Large intestine (tissue), 3 donors: Measurements from ENCODE around the gene TRAPPC2B. TPM values are rescaled to one million over a fixed set of nuclear protein-coding genes. Genes with fewer than 3 reads are reported as not detected.

Experiments
- DNase-seq, 2 donors: peaks; one replicate each; pipeline versions ENCODE4 v3.0.0 to v3.0.0-alpha.2; 2013
- H3K27ac ChIP-seq: one replicate; pipeline ENCODE4 v1.5.1; 2013; ENCODE audit warnings: low read length
- H3K27me3 ChIP-seq: 2 replicates; pipeline ENCODE4 v1.6.1; 2013; ENCODE audit warnings: low read length; ENCODE audit not compliant: control insufficient read depth, insufficient read depth
- H3K36me3 ChIP-seq: 2 replicates; pipeline ENCODE4 v1.6.1; 2013; ENCODE audit warnings: low read length; ENCODE audit not compliant: control insufficient read depth, insufficient read depth
- H3K4me1 ChIP-seq: one replicate; pipeline ENCODE4 v1.6.1; 2013; ENCODE audit warnings: low read length; ENCODE audit not compliant: control insufficient read depth, insufficient read depth
- H3K4me3 ChIP-seq: one replicate; pipeline ENCODE4 v1.5.1; 2013; ENCODE audit warnings: low read length
- H3K9me3 ChIP-seq: one replicate; pipeline ENCODE4 v1.6.1; 2013; ENCODE audit warnings: mild to moderate bottlenecking, low read depth, low read length, moderate library complexity; ENCODE audit not compliant: control insufficient read depth
- WGBS: methylation state at CpG from one replicate; pipeline ENCODE4 v1.1.5; 2013; ENCODE audit warnings: low lambda C conversion rate; ENCODE audit not compliant: insufficient coverage; 5-methylcytosine and 5-hydroxymethylcytosine counted together
- polyA plus RNA-seq: library from polyadenylated mRNA; unstranded; fragments of 120-200 nt; gene quantifications from one replicate; pipeline ENCODE4 v1.2.1, GENCODE V29; 2013

Gene TRAPPC2B
- polyA plus RNA-seq, 1 donor: 19.6 TPM

GRCh38 chr19:57327993-57328392, 35.4 kb upstream of the TRAPPC2B start:
- Histone ChIP-seq H3K27ac (no peak overlapping the region), H3K9me3 (no peaks in the 10 kb centered on the region), H3K4me3 (no peak overlapping the region), H3K4me1 (no peaks in the 10 kb centered on the region), H3K36me3 (peaks cover 61% of the 10 kb centered on the region), H3K27me3 (no peaks in the 10 kb centered on the region)
- WGBS: 100% methylated on average over 3 of the region's 8 CpGs
- DNase-seq: no peak

- no peak for DNase-seq
- H3K27ac ChIP-seq: no peak overlapping the region
- H3K9me3 ChIP-seq: no peaks in the 10 kb centered on the region
These were observed 29.2 kb upstream of the TRAPPC2B start for GRCh38 chr19:57334191-57334590.

GRCh38 chr19:57338877-57339276, 24.5 kb upstream of the TRAPPC2B start:
- DNase-seq: no peak
- no peak overlapping the region for H3K27ac ChIP-seq
- WGBS: no CpG with 5 or more reads among the region's 3 CpGs
- no peaks in the 10 kb centered on the region for H3K27me3 ChIP-seq
- H3K9me3 ChIP-seq: no peaks in the 10 kb centered on the region
- no peaks in the 10 kb centered on the region for H3K36me3 ChIP-seq
- H3K4me3 ChIP-seq: no peak overlapping the region
- no peaks in the 10 kb centered on the region for H3K4me1 ChIP-seq

More at GRCh38 chr19:57334191-57334590, 29.2 kb upstream of the TRAPPC2B start:
- H3K36me3 ChIP-seq: peaks cover 4% of the 10 kb centered on the region
- H3K27me3 ChIP-seq: no peaks in the 10 kb centered on the region
- 100% methylated on average over 1 of the region's 4 CpGs for WGBS
- H3K4me3 ChIP-seq: no peak overlapping the region
- H3K4me1 ChIP-seq: no peaks in the 10 kb centered on the region

- Histone ChIP-seq H3K9me3 (no peaks in the 10 kb centered on the region), H3K27ac (no peak overlapping the region), H3K4me3 (no peak overlapping the region), H3K4me1 (no peaks in the 10 kb centered on the region), H3K27me3 (peaks cover 4% of the 10 kb centered on the region), H3K36me3 (no peaks in the 10 kb centered on the region)
- WGBS: no CpG with 5 or more reads among the region's 6 CpGs
- DNase-seq: no peak
These were observed 20.8 kb upstream of the TRAPPC2B start for GRCh38 chr19:57342582-57342981.

- DNase-seq: no peak
- Histone ChIP-seq H3K27me3 (peaks cover 4% of the 10 kb centered on the region), H3K9me3 (no peaks in the 10 kb centered on the region), H3K36me3 (peaks cover 4% of the 10 kb centered on the region), H3K27ac (no peak overlapping the region), H3K4me3 (no peak overlapping the region), H3K4me1 (peaks cover 7% of the 10 kb centered on the region)
- WGBS: 100% methylated on average over 1 of the region's 3 CpGs
These were observed 15.2 kb upstream of the TRAPPC2B start for GRCh38 chr19:57348136-57348535.

DNA sequence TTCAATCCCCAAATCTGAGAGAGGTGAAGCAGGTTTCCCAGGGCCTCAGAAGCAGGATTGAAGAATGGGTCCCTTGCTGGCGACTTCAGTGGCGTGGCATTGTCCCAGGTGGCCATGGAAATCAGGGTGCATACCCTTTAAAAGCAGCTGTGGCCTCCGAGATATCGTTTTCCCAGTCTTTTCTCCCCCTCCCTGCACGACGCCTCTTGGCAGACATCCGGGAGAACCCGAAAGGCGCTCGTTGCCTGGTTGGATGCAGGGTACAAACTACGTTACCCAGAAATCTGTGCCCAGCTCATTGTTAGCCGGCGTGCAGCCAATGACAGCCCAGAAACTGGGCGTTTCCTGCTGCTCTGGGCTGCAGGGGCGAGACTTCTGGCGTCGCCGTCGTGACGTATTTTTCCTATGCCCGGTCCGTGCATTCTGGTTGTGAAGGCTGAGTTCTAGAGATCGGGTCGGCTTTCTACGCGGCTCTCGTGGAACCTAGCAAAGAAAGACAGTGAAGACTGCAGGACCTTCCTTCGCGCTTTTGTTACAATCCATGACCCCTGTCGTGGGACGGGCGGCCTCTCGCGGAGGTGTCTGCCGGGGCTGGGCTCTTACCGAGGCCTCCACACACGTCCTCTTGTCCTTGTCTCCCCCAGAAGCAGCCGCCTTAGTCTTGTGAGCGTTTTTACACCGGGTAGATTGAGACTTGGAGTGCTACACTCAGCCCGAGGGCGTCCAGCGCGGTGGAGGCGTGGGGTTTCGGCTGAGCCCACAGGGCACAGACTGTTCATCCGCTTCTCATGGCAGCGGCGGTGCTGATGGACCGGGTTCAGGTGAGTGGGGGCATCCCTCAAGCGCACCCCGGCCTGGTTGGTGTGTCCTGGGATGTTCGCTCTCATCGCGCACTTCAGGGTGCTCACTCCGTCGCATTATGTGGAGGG, 12.2 kb upstream of the TRAPPC2B start, which contains the start of gene ZNF304:
TSS of gene ZNF304 (plus strand) at position 395 of the 929 bp plus-strand sequence. CDS start at position 789, 394 bp downstream.
- no CpG with 5 or more reads among the region's 57 CpGs for WGBS
- no peaks in the 10 kb centered on the region for H3K9me3 ChIP-seq
- peak within 1 kb of the TSS; percentile 72 for H3K27ac ChIP-seq
- H3K4me3 ChIP-seq: peak within 1 kb of the TSS; percentile 60
- peaks cover 7% of the 10 kb centered on the region for H3K4me1 ChIP-seq
- peaks cover 33% of the 10 kb centered on the region for H3K36me3 ChIP-seq
- peak; percentile 95 to 97 for DNase-seq
- H3K27me3 ChIP-seq: peaks cover 3% of the 10 kb centered on the region

DNA sequence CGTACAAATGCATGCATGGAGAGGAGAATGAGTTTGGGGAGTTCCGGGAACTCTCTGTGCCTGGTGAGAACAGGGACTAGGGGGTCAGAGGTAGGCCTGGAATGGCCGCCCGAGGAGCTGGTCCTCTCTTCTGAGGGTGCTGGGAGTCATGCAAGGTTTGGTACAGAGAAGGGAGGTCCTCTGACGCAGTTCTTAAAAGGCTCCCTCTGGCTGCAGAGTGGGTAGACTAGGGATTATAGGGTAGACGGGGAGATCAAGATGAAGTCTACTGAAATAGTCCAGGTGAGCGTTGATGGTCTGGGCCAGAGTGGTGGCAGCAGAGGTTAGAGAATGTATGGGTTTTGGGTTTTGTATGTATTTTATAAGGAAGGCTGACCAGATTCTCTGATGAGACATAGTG, 11.5 kb upstream of the TRAPPC2B start:
- Histone ChIP-seq H3K27ac (peak overlapping the region; percentile 45), H3K9me3 (no peaks in the 10 kb centered on the region), H3K36me3 (peaks cover 40% of the 10 kb centered on the region), H3K4me1 (peaks cover 7% of the 10 kb centered on the region), H3K4me3 (peak overlapping the region; percentile 60), H3K27me3 (no peaks in the 10 kb centered on the region)
- no peak for DNase-seq
- no CpG with 5 or more reads among the region's 7 CpGs for WGBS

- no peak for DNase-seq
- peaks cover 7% of the 10 kb centered on the region for H3K4me1 ChIP-seq
- no peaks in the 10 kb centered on the region for H3K27me3 ChIP-seq
- no CpG with 5 or more reads among the region's 4 CpGs for WGBS
- H3K4me3 ChIP-seq: no peak overlapping the region
- H3K27ac ChIP-seq: no peak overlapping the region
- H3K9me3 ChIP-seq: no peaks in the 10 kb centered on the region
- peaks cover 63% of the 10 kb centered on the region for H3K36me3 ChIP-seq
These were observed 7.4 kb upstream of the TRAPPC2B start for GRCh38 chr19:57355916-57356315.

- Histone ChIP-seq H3K9me3 (no peaks in the 10 kb centered on the region), H3K36me3 (peaks cover 63% of the 10 kb centered on the region)
These were observed 5.9 kb upstream of the TRAPPC2B start for GRCh38 chr19:57357406-57357805.

GRCh38 chr19:57359300-57359699, 4.1 kb upstream of the TRAPPC2B start:
- no peaks in the 10 kb centered on the region for H3K9me3 ChIP-seq
- no peak overlapping the region for H3K4me3 ChIP-seq
- H3K36me3 ChIP-seq: peaks cover 49% of the 10 kb centered on the region
- no peaks in the 10 kb centered on the region for H3K4me1 ChIP-seq
- DNase-seq: no peak
- no peak overlapping the region for H3K27ac ChIP-seq
- H3K27me3 ChIP-seq: no peaks in the 10 kb centered on the region

More at GRCh38 chr19:57357406-57357805, 5.9 kb upstream of the TRAPPC2B start:
- no peak for DNase-seq
- no peak overlapping the region for H3K4me3 ChIP-seq
- no peaks in the 10 kb centered on the region for H3K27me3 ChIP-seq
- no peak overlapping the region for H3K27ac ChIP-seq
- peaks cover 1% of the 10 kb centered on the region for H3K4me1 ChIP-seq
- no CpG with 5 or more reads among the region's 5 CpGs for WGBS
